Measurements from ENCODE around the gene LDLRAD2. TPM values are rescaled to one million over a fixed set of nuclear protein-coding genes. Genes with fewer than 3 reads are reported as not detected.

The LDLRAD2 gene
- total and polyA plus RNA-seq, 2 of the 8 experiments (the other 6 are each of a cell fraction or from before 2014, with no cell fraction given) = 0.48 to 0.74 TPM

- H3K4me1 ChIP-seq (replicated peaks in 1 of 4; ENCODE audit: control insufficient read depth in 3 of 4, insufficient read depth in 4 of 4, low read length in 3 of 4) = no peaks in the 10 kb centered on the region
- no peak overlapping the region for H2BK15ac ChIP-seq (ENCODE audit: low read length)
- H3K4me2 ChIP-seq (ENCODE audit: insufficient read depth in 1 of 2, low read depth in 2 of 2, low read length in 2 of 2) = no peak overlapping the region
- H4K8ac ChIP-seq (ENCODE audit: extremely low read depth, insufficient read depth, low read length) = no peak overlapping the region
- H2BK20ac ChIP-seq (ENCODE audit: low read length) = no peak overlapping the region
- no peaks in the 10 kb centered on the region for H3K27me3 ChIP-seq (replicated peaks in 1 of 4; ENCODE audit: control insufficient read depth in 3 of 4, extremely low read depth in 1 of 4, insufficient read depth in 3 of 4, low read length in 3 of 4)
- FAIRE-seq = no peak
- POLR2A ChIA-PET (ENCODE audit: partially characterized antibody) = interaction anchor here (1.6 kb wide), 1 partner anchor 9 kb away, joined by 4 read pairs; no protein-coding TSS in a partner anchor
- H3K79me1 ChIP-seq (ENCODE audit: low read depth, low read length) = no peaks in the 10 kb centered on the region
- no peaks in the 10 kb centered on the region for H3K23me2 ChIP-seq (ENCODE audit: low read depth, low read length)
- no peak overlapping the region for H3K14ac ChIP-seq (ENCODE audit: insufficient read length)
- H3K18ac ChIP-seq (ENCODE audit: extremely low read depth, low read length) = no peak overlapping the region
- no peak overlapping the region for H3K56ac ChIP-seq (replicated peaks; ENCODE audit: insufficient read length, low read depth, low read length)
- H2BK12ac ChIP-seq (ENCODE audit: low read depth, low read length) = no peak overlapping the region
- H3K4ac ChIP-seq (replicated peaks; ENCODE audit: insufficient read length, low read depth, low read length) = no peak overlapping the region
- peaks cover 11 to 60% (median 43%) of the 10 kb centered on the region in 4 experiments; a peak in 7 of 8 replicates for H3K36me3 ChIP-seq (ENCODE audit: control insufficient read depth in 2 of 4, insufficient read depth in 4 of 4, low read length in 3 of 4)
- DNase-seq (ENCODE audit: low read depth in 1 of 2, low spot score in 2 of 2) = no peak
- no peak overlapping the region for H3K4me3 ChIP-seq (ENCODE audit: extremely low read depth in 1 of 4, insufficient read depth in 2 of 4, low read depth in 3 of 4, low read length in 4 of 4)
- H3K9ac ChIP-seq (replicated peaks in 1 of 4; ENCODE audit: extremely low read depth in 1 of 4, low read depth in 3 of 4, low read length in 3 of 4) = no peak overlapping the region
- no peak overlapping the region for H2BK120ac ChIP-seq (replicated peaks; ENCODE audit: low read depth, low read length)
- H2BK5ac ChIP-seq (ENCODE audit: low read depth, low read length) = no peak overlapping the region
- H3K27ac ChIP-seq (ENCODE audit: low read depth, low read length) = no peak overlapping the region
- H4K91ac ChIP-seq (replicated peaks; ENCODE audit: insufficient read length, low read length) = no peak overlapping the region
- CTCF ChIA-PET (ENCODE audit: partially characterized antibody) = interaction anchor here (0.6 kb wide), 1 partner anchor 28 kb away, joined by 3 read pairs; no protein-coding TSS in a partner anchor
- no peak overlapping the region for H4K5ac ChIP-seq (ENCODE audit: insufficient read length, low read depth, low read length)
- H3K23ac ChIP-seq (ENCODE audit: insufficient read length) = no peak overlapping the region
- no peak overlapping the region for H2AFZ ChIP-seq (ENCODE audit: low read length)
- no peak overlapping the region for H2AK5ac ChIP-seq (ENCODE audit: low read depth, low read length)
- no peaks in the 10 kb centered on the region for H3K79me2 ChIP-seq (ENCODE audit: control insufficient read depth in 1 of 2, insufficient read depth in 2 of 2, low read length in 2 of 2)
- peaks cover 0 to 5% of the 10 kb centered on the region in 2 experiments for H4K20me1 ChIP-seq (replicated peaks in 1 of 2; ENCODE audit: control insufficient read depth in 1 of 2, insufficient read depth in 2 of 2, low read length in 2 of 2)
- 89% methylated on average over 11 of the region's 13 CpGs; no CpG with 5 or more reads in 1 of the 2 experiments for WGBS, 2 experiments (ENCODE audit: extremely low coverage in 1 of 2, insufficient coverage in 1 of 2, insufficient read length in 1 of 2, insufficient replicate concordance in 2 of 2, low coverage in 1 of 2, low lambda C conversion rate in 2 of 2, missing lambda C conversion rate in 1 of 2)
- H3K9me3 ChIP-seq (ENCODE audit: insufficient read depth in 2 of 2, low read depth in 1 of 2, low read length in 1 of 2) = no peaks in the 10 kb centered on the region
- TF ChIP-seq ATF3 (IDR thresholded peaks at IDR 0.05; ENCODE audit: insufficient read depth, low read depth, low read length) (no peak), SIN3A (conservative IDR thresholded peaks at IDR 0.05 in 1 of 2, IDR thresholded peaks at IDR 0.05 in 1 of 2; ENCODE audit: low read depth in 1 of 2, low read length in 2 of 2) (no peak), MAFK (IDR thresholded peaks at IDR 0.05; ENCODE audit: low read depth, low read length) (no peak), ATF2 (IDR thresholded peaks at IDR 0.05; ENCODE audit: low read length) (no peak), BCL11A (IDR thresholded peaks at IDR 0.05; ENCODE audit: low read depth in 2 of 2, low read length in 2 of 2) (no peak), YY1 (IDR thresholded peaks at IDR 0.05; ENCODE audit: low read depth, low read length) (no peak), CREB1 (IDR thresholded peaks at IDR 0.05) (no peak), KDM5A (IDR thresholded peaks at IDR 0.05; ENCODE audit: low read length) (no peak), GABPA (IDR thresholded peaks at IDR 0.05; ENCODE audit: borderline replicate concordance, insufficient read depth, low read length) (no peak), MAX (IDR thresholded peaks at IDR 0.05) (no peak), NANOG (IDR thresholded peaks at IDR 0.05; ENCODE audit: insufficient read depth, low read depth, low read length, poor library complexity, severe bottlenecking) (no peak)
These were observed 16.0 kb downstream of the LDLRAD2 start for GRCh38 chr1:21828075-21828474.

Data from H1 (cell line).